ENCODE data around the gene SBF2.

DNA sequence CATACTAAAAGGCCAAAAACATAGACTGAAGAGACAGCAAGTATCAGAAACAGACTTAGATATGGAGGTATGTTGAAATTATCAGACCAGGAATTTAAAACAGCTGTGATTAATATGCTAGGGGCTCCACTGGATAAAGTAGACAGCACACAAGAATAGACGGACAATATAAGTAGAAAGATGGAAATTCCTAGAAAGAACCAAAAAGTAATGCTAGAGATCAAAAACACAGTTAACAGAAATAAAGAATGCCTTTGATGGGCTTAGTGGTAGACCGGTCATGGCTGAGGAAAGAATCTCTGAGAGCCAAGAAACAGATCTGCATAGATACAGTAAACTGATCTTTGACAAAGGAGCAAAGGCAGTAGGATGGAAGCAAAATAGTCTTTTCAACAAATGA is 380.0 kb downstream of the SBF2 start:
- TF ChIP-seq, protein P1, sequence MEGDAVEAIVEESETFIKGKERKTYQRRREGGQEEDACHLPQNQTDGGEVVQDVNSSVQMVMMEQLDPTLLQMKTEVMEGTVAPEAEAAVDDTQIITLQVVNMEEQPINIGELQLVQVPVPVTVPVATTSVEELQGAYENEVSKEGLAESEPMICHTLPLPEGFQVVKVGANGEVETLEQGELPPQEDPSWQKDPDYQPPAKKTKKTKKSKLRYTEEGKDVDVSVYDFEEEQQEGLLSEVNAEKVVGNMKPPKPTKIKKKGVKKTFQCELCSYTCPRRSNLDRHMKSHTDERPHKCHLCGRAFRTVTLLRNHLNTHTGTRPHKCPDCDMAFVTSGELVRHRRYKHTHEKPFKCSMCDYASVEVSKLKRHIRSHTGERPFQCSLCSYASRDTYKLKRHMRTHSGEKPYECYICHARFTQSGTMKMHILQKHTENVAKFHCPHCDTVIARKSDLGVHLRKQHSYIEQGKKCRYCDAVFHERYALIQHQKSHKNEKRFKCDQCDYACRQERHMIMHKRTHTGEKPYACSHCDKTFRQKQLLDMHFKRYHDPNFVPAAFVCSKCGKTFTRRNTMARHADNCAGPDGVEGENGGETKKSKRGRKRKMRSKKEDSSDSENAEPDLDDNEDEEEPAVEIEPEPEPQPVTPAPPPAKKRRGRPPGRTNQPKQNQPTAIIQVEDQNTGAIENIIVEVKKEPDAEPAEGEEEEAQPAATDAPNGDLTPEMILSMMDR (IDR thresholded peaks at IDR 0.05; ENCODE audit: insufficient read depth, low read length, poor library complexity, severe bottlenecking): no peak
- TF ChIP-seq EZH2phosphoT487 (conservative IDR thresholded peaks at IDR 0.05; ENCODE audit: low read length): no peak

Measured in SU-DHL-6 (cell line).